H1 (cell line): ENCODE results near the gene RTCA. TPM values are rescaled to one million over a fixed set of nuclear protein-coding genes. Genes with fewer than 3 reads are reported as not detected.

Experiments
- BACH1 ChIP-seq: IDR thresholded peaks from 2 replicates; pipeline ENCODE4 v1.6.1; 2012; ENCODE audit warnings: low read length, improper control_type of control experiment
- NRF1 ChIP-seq: IDR thresholded peaks from 2 replicates; pipeline ENCODE4 v1.6.1; 2011; ENCODE audit warnings: mild to moderate bottlenecking, low read depth, low read length, improper control_type of control experiment
- PHF8 ChIP-seq: fragments of 200-600 bp; sonication (generic); conservative IDR thresholded peaks from 2 replicates; pipeline ENCODE4 v1.7.1; 2012; ENCODE audit warnings: low read depth, mild to moderate bottlenecking, inconsistent platforms, low read length, moderate library complexity
- RAD21 ChIP-seq, 2 experiments: IDR thresholded peaks in 1 of 2; conservative IDR thresholded peaks in 1 of 2; 2 replicates each; pipeline ENCODE4 v1.6.1; 2011; ENCODE audit warnings: low read depth in 2 of 2, low read length in 2 of 2, improper control_type of control experiment in 1 of 2, inconsistent platforms in 1 of 2, mild to moderate bottlenecking in 1 of 2, moderate library complexity in 1 of 2
- TBP ChIP-seq: IDR thresholded peaks from 2 replicates; pipeline ENCODE4 v1.6.1; 2011; ENCODE audit warnings: low read depth, low read length, improper control_type of control experiment
- ZNF274 ChIP-seq: IDR thresholded peaks from 2 replicates; pipeline ENCODE4 v1.7.0; 2012; ENCODE audit warnings: low read length, borderline replicate concordance; ENCODE audit errors: extremely low read depth
- polyA plus RNA-seq, 7 experiments: library from polyadenylated mRNA; depleted of rRNA in 3 of 7; stranded (reverse) in 5 of 7; unstranded in 2 of 7; fragments of >200 nt in 5 of 7; fragments of 200-250 nt in 2 of 7; gene quantifications; 1 replicate in 5 of 7; 2 replicates in 1 of 7; 4 replicates in 1 of 7; pipeline versions ENCODE4 v1.2.1 to v1.2.3, GENCODE V29; 2011 to 2013; ENCODE audit warnings: missing spikeins in 2 of 7, mixed read lengths in 2 of 7
- total RNA-seq: library from RNA; stranded (reverse); fragmentation: NEBNext Ultra II Directional; extraction: Animal tissue kit (Norgen Biotek cat#: 25700); gene quantifications from 2 replicates; pipeline ENCODE4 v1.2.1, GENCODE V29; 2021

RTCA gene
- total and polyA plus RNA-seq, 2 of the 8 experiments (the other 6 are each of a cell fraction or from before 2014, with no cell fraction given) = 13.8 to 31.6 TPM

GRCh38 chr1:100237091-100237490 is 28.9 kb upstream of the RTCA start (continued):
- TF ChIP-seq NRF1 (no peak), BACH1 (no peak), TBP (no peak), ZNF274 (no peak), RAD21 (IDR thresholded peaks at IDR 0.05 in 1 of 2, conservative IDR thresholded peaks at IDR 0.05 in 1 of 2; ENCODE audit: low read depth in 2 of 2, low read length in 2 of 2) (no peak), PHF8 (no peak)
